GM12801 (cell line): ENCODE results near the gene VRK3.

ENCODE experiments used
- CTCF ChIP-seq: IDR thresholded peaks from one replicate; pipeline ENCODE4 v1.5.1; 2011; ENCODE audit warnings: control low read depth; ENCODE audit not compliant: insufficient read length; ENCODE audit errors: extremely low read depth

The VRK3 gene

DNA sequence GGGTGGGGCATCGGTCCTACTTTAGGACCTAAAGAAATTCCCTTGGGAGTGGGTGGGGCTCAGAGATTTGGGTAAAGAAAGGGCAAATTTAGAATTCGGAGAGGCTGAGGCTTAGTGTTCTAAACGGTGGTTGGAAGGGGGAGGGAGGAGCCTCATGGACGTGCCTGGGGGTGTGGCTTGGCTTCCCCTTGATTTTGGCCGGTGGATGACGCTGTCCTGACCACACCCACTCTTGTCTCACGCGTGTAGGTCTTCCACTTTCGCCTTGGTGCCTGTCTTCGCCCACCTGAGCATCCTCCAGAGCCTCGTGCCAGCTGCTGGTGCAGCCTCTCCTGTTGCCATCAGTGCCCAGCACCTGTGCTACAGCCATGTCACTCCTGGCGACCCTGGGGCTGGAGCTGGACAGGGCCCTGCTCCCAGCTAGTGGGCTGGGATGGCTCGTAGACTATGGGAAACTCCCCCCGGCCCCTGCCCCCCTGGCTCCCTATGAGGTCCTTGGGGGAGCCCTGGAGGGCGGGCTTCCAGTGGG lies 94.6 kb downstream of the VRK3 start:
- no peak for TF ChIP-seq CTCF

- TF ChIP-seq CTCF, result no peak
Measured at GRCh38 chr19:49929611-49930482, 95.3 kb downstream of the VRK3 start.

DNA sequence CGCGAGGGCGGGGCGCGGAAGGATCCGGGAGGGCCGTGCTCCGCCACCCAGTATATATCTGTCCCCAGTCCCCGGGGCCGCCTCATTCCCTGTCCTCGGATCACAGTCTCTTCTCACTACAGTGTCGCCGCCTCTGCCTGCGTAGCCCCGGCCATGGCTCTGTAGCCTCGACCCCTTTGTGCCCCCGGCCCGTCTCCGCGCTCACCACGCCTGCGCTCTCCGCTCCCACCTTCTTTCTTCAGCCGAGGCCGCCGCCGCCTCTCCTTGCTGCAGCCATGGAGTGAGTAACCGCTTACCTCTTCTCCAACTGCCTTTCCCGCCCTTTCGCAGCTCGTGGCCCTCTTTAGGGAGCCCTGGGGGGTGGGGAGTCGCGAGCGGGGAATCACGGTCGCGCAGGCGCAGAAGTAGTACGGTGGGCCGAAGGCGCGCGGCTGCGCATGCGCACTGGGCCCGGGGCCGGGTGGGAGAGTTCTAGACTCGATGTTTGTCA lies 96.0 kb downstream of the VRK3 start, which contains the start of the genes ATF5 and NUP62:
Gene ATF5 (plus strand): TSS at position 85 of the 490 bp plus-strand sequence. CDS start 1,646 bp downstream, outside the sequence.
Gene NUP62 (minus strand): TSS at position 384 of the 490 bp plus-strand sequence. CDS start 19,697 bp downstream, outside the sequence.
- TF ChIP-seq CTCF, result no peak

DNA sequence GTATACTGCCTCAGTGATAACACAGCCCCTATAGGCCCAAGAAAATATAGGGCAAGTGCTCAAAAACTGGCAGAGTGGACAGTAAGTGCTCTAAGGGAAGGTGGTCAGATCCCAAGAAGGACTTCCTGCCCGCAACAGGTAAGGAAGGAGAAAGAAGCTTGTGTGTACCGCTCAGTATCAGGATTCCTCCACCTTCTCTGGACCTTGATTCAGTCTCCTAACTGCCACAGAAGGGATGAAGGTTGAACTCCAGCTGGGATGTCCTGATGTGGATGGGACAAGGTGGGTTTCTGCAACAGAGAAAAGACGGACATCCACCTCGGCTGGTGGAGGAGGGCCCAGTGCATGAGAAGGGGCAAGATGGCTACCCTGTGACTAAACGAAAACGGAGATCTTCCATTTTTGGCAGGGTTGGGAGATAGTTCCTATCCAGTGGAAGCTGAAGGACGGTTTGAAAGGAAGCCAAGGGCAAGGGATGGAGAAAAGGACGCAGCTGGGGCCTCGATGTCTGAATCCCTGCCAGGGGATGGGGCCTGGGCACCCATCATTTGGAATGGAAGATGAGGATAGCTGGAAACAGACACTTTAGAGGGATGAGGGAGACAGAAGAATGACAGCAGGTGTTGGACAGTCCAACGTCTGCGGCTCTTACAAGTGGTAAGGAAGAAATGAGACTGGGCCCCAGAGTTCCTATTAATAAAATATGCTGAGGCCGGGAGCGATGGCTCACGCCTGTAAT lies 97.5 kb downstream of the VRK3 start:
- TF ChIP-seq CTCF, result no peak

DNA sequence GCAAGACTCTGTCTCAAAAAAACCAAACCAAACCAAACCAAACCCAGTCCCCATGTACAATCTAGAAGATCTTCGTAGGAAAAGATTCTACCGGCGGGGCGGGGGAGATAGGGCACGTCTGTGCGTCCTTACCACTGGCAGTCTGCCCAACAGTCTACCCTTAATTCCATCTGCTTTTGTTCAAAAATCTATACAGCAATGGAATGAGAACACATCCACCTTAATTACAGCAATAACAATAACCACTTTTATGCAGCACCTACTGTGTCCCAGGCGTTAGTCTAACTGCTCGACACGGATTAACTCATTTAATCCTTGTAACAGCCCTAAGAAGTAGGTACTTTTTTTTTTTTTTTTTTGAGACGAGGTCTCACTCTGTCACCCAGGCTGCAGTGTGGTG lies 98.7 kb downstream of the VRK3 start:
- TF ChIP-seq CTCF, result no peak
